Measurements from ENCODE around the gene SBK2.

The SBK2 gene

DNA sequence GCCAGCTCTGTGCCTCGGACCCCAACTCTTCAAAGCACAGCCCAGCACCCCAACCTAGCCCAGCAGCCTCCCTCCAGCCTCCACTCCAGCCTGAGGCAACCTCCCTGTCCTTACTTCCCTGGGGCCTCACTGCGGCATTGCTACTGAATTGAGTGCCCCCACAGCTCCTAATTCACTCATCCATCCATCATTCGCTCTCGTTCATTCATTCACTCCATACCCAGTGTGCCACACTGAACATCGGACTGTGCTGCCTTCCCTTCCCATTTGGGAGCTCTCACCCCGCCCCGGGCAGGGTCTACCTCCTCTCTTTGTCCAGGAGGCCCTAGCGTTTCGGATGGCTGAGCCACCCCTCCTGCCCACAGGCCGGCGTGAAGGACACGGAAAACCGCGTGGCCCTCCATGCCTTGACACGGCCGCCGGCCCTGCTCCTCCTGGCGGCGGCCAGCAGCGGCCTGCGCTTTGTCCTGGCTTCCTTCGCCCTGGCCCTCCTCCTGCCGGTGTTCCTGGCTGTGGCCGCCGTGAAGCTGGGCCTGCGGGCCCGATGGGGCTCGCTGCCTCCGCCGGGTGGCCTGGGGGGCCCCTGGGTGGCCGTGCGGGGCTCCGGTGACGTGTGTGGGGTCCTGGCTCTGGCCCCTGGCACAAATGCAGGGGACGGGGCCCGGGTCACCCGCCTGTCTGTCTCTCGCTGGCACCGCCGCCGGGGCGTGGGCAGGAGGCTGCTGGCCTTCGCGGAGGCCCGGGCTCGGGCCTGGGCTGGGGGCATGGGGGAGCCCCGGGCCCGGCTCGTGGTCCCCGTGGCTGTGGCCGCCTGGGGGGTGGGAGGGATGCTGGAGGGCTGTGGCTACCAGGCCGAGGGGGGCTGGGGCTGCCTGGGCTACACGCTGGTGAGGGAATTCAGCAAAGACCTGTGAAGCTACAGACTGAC lies 50.6 kb downstream of the SBK2 start:
- in situ Hi-C loops (cut with HindIII; ENCODE audit: low sequenced_read_pairs), result no loop called here
- TF ChIP-seq, protein P1, sequence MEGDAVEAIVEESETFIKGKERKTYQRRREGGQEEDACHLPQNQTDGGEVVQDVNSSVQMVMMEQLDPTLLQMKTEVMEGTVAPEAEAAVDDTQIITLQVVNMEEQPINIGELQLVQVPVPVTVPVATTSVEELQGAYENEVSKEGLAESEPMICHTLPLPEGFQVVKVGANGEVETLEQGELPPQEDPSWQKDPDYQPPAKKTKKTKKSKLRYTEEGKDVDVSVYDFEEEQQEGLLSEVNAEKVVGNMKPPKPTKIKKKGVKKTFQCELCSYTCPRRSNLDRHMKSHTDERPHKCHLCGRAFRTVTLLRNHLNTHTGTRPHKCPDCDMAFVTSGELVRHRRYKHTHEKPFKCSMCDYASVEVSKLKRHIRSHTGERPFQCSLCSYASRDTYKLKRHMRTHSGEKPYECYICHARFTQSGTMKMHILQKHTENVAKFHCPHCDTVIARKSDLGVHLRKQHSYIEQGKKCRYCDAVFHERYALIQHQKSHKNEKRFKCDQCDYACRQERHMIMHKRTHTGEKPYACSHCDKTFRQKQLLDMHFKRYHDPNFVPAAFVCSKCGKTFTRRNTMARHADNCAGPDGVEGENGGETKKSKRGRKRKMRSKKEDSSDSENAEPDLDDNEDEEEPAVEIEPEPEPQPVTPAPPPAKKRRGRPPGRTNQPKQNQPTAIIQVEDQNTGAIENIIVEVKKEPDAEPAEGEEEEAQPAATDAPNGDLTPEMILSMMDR (IDR thresholded peaks at IDR 0.05; ENCODE audit: low read depth, low read length, missing control alignments), result peak; percentile 10
- peak overlapping the region; percentile 68 for H3K4me3 ChIP-seq (ENCODE audit: low read depth, low read length)
- no peak for DNase-seq (ENCODE audit: low read depth)

DNA sequence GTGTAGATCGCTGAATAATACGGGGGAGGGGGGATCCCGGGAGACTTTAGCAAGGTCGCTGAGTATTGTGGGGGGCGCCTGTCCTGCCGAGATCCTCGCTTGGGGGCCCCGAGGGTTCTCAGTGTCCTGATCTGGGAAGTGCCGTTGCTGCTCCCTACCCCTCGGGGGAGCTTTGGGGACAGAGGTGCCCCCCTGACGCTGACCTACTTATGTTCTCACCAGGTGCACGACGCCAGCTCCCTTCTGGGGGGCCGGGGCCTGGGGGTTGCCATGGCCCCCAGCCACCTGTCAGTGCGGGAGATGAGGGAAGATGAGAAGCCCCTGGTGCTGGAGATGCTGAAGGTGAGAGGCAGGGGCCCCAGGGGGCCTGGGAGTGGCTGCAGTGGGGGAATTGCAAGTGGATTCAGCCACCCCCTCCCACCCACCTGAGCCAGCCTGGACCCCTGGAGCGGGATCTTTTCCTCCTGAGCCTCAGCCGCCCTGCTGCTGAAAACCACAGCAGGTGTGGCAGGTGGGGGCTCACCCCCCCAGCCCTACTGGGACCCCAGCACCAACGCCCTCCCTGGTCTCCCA lies 51.4 kb downstream of the SBK2 start:
- TF ChIP-seq, protein P1 (IDR thresholded peaks at IDR 0.05; ENCODE audit: low read depth, low read length, missing control alignments), result no peak
- peak overlapping the region; percentile 68 for H3K4me3 ChIP-seq (ENCODE audit: low read depth, low read length)
- no peak for DNase-seq (ENCODE audit: low read depth)
- in situ Hi-C loops (cut with HindIII; ENCODE audit: low sequenced_read_pairs), result no loop called here

DNA sequence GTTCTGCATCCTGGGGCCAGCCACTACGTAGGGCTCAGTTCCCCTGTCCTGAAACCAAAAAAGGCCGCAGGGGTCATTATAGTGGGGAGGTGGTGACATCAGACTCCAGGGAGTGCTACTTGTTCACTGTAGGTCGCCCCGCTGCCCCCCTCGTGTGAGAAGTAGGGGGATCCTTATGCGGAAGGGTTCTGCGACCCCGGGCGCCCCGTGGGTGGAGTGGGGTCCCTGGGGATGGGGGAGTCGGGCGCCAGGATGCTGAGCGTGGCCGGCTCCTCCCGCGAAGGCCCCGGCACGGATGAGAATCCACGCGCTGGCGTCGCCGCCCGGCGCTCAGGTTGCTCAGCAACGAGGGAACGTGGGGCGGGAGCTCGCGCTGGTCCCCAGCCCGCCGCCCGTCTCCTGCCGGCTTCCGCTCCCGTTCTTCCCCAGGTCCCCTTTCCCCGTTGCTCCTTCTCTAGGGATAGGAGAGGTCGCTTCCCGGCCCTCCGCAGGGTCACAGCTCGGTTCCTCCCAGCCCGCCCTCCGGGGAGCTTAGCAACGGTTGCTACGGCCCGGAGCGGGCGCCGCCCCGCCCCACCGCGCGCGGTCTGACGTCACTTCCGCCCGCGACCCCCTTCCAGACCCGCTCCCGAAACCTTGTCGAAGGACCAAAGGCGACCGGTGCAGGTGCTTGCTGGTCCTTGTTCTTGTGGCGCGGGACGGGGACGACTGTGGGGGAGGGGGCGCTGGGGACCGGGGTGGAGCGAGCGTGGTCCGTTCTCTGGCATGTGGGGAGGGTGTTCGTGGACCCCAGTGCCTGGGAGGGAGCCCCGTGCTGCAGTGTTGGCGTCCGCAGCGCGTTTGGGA lies 52.1 kb downstream of the SBK2 start, which contains the start of gene NAT14:
Gene NAT14, plus strand, starts transcription at position 596 of the 846 bp plus-strand sequence. CDS start 521 bp downstream, outside the sequence.
- in situ Hi-C loops (cut with HindIII; ENCODE audit: low sequenced_read_pairs), result no loop called here
- TF ChIP-seq, protein P1 (IDR thresholded peaks at IDR 0.05; ENCODE audit: low read depth, low read length, missing control alignments), result no peak
- DNase-seq (ENCODE audit: low read depth), result no peak
- peak within 1 kb of the TSS; percentile 68 for H3K4me3 ChIP-seq (ENCODE audit: low read depth, low read length)

DNA sequence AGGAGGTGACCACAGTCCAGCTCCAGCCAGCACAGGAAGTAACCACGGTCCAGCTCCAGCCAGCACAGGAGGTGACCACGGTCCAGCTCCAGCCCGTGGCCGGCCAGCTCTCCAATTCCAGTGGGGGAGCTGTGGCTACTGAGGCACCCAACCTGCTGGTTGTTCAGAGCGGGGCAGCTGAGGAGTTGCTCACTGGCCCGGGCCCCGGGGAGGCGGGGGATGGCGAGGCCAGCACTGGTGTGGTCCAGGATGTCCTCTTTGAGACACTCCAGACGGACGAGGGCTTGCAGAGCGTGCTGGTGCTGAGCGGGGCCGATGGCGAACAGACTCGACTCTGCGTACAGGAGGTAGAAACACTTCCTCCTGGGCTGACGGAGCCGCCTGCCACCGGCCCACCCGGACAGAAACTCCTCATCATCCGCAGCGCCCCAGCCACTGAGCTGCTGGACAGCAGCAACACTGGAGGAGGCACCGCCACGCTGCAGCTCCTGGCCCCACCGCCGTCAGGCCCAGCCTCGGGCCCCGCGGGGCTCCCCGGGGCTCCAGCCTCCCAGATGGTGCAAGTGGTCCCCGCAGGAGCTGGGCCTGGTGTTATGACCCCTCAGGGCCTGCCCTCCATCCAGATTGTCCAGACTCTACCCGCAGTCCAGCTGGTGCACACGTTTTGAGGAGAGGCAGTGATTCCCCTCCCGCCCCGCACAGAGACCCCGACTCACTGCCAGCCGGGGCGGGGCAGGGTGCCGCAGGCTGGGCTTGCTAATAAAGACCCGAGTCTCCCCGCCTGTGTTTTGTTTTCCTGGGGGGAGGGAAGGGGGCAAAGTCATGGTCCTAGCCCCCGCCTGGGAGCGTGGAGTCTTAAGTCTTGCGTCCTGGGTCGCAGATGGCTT lies 53.0 kb downstream of the SBK2 start:
- DNase-seq (ENCODE audit: low read depth), result no peak
- TF ChIP-seq, protein P1 (IDR thresholded peaks at IDR 0.05; ENCODE audit: low read depth, low read length, missing control alignments), result no peak
- in situ Hi-C loops (cut with HindIII; ENCODE audit: low sequenced_read_pairs), result no loop called here
- H3K4me3 ChIP-seq (ENCODE audit: low read depth, low read length), result peak overlapping the region; percentile 68

DNA sequence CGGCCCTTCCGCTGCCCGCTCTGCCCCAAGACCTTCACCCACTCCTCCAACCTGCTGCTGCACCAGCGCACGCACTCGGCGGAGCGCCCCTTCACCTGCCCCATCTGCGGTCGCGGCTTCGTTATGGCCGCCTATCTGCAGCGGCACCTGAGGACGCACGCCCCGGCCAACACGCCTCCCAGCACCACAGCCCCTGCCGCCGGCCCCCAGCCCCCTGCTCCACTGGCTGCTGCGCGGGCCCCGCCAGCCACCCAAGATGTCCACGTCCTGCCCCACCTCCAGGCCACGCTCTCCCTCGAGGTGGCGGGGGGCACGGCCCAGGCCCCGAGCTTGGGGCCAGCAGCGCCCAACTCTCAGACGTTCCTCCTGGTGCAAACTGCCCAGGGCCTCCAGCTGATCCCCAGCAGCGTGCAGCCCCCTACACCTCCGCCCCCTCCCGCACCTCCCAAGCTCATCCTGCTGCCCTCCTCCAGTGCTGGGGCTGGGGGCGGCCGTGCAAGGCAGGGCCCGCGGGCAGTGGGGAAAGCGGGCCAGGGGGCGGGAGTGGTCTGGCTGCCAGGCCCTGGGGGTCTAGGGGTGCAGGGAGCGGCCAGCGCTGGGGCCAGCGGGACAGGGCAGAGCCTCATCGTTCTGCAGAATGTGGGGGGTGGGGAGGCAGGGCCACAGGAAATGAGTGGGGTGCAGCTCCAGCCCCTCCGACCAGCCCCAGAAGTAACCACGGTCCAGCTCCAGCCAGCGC lies 53.8 kb downstream of the SBK2 start:
- DNase-seq (ENCODE audit: low read depth), result no peak
- in situ Hi-C loops (cut with HindIII; ENCODE audit: low sequenced_read_pairs), result no loop called here
- TF ChIP-seq, protein P1 (IDR thresholded peaks at IDR 0.05; ENCODE audit: low read depth, low read length, missing control alignments), result no peak
- H3K4me3 ChIP-seq (ENCODE audit: low read depth, low read length), result no peak overlapping the region

All from astrocyte of the cerebellum (primary cell).